ENCODE measurements around the gene CRACR2B. TPM values are rescaled to one million over a fixed set of nuclear protein-coding genes. Genes with fewer than 3 reads are reported as not detected.

Gene CRACR2B
- total and polyA plus RNA-seq, 2 of the 13 experiments (the other 11 are each of a cell fraction or from before 2014, with no cell fraction given): 14.9 to 21.0 TPM

GRCh38 chr11:795634-796564, 31.8 kb upstream of the CRACR2B start (continued):
- 0 out of 2 replicates have a peak, but pooled peaks have one; percentile 4 for TF ChIP-seq PAXIP1 (CRISPR knock-in tag; conservative IDR thresholded peaks at IDR 0.05)
- no peak for TF ChIP-seq TRIM22 (IDR thresholded peaks at IDR 0.05)
- TF ChIP-seq ZNF292 (CRISPR knock-in tag; IDR thresholded peaks at IDR 0.05; ENCODE audit: borderline replicate concordance, low read depth): no peak
- TF ChIP-seq ZNF335 (CRISPR knock-in tag; IDR thresholded peaks at IDR 0.05): 0 out of 2 replicates have a peak, but pooled peaks have one; percentile 11
- 0 out of 2 replicates have a peak, but pooled peaks have one; percentile 10 for TF ChIP-seq TFDP2 (CRISPR knock-in tag; IDR thresholded peaks at IDR 0.05)
- no peak for TF ChIP-seq ZNF253 (CRISPR knock-in tag; IDR thresholded peaks at IDR 0.05; ENCODE audit: borderline replicate concordance)
- peak; percentile 96 for TF ChIP-seq MXI1 (IDR thresholded peaks at IDR 0.05; ENCODE audit: borderline replicate concordance, low read depth, low read length)
- peak; percentile 49 for TF ChIP-seq ZNF18 (CRISPR knock-in tag; IDR thresholded peaks at IDR 0.05; ENCODE audit: insufficient replicate concordance)
- TF ChIP-seq PHF8 (CRISPR knock-in tag; IDR thresholded peaks at IDR 0.05): peak; percentile 46; the same call in 1 of the 2 replicates
- TF ChIP-seq ZBTB7A (CRISPR knock-in tag; IDR thresholded peaks at IDR 0.05): no peak
- TF ChIP-seq SNAPC2 (CRISPR knock-in tag; IDR thresholded peaks at IDR 0.05): peak; percentile 63; the same call in 1 of the 2 replicates
- TF ChIP-seq PRMT3 (CRISPR knock-in tag; IDR thresholded peaks at IDR 0.05; ENCODE audit: borderline replicate concordance, low read depth): no peak
- TF ChIP-seq HNF4G (IDR thresholded peaks at IDR 0.05; ENCODE audit: borderline replicate concordance, low read depth, low read length): no peak
- TF ChIP-seq HNF4G (CRISPR knock-in tag; IDR thresholded peaks at IDR 0.05; ENCODE audit: borderline replicate concordance, low read depth): no peak
- TF ChIP-seq ZNF574 (CRISPR knock-in tag; IDR thresholded peaks at IDR 0.05): peak; percentile 13; the same call in 1 of the 2 replicates
- no peak for TF ChIP-seq PITX1 (CRISPR knock-in tag; IDR thresholded peaks at IDR 0.05)
- TF ChIP-seq POLR2AphosphoS5 (IDR thresholded peaks at IDR 0.05; ENCODE audit: low read depth, low read length): peak; percentile 68

Measured in HepG2 (cell line).